A673 (cell line): Measurements from ENCODE around the gene MRC1. TPM values are rescaled to one million over a fixed set of nuclear protein-coding genes. Genes with fewer than 3 reads are reported as not detected.

Experiments
- BruUV-seq: library from RNA; stranded (reverse); fragments of 400-500 nt; replicated peaks from 2 replicates; lab custom pipeline; 2021; lab: Mats Ljungman, UMichigan
- CTCF ChIA-PET: fragments of 300-600 bp; sonication (Branson Sonifier 250); formaldehyde crosslinking; loops from one replicate; lab custom pipeline; 2022; ENCODE audit warnings: antibody characterized with exemption; lab: Charles Lee
- POLR2A ChIA-PET: fragments of 300-600 bp; sonication (Branson Sonifier 250); formaldehyde crosslinking; loops from one replicate; lab custom pipeline; 2022; ENCODE audit warnings: antibody characterized with exemption; ENCODE audit not compliant: low non-redundant PET; lab: Charles Lee
- DNase-seq: peaks from one replicate; pipeline ENCODE4 v3.0.0-alpha.2; 2015; ENCODE audit warnings: low spot score
- H3K27ac ChIP-seq: fragments of 200-600 bp; sonication (generic); 2 replicates; pipeline ENCODE4 v1.5.1; 2016; ENCODE audit warnings: mixed run types, low read depth, mild to moderate bottlenecking, mixed read lengths, antibody characterized with exemption, low read length; ENCODE audit not compliant: poor library complexity, severe bottlenecking
- H3K27me3 ChIP-seq: fragments of 200-600 bp; sonication (generic); replicated peaks from 2 replicates; pipeline ENCODE4 v1.6.1; 2017; ENCODE audit warnings: mixed run types, low read depth, mild to moderate bottlenecking, mixed read lengths, antibody characterized with exemption, low read length; ENCODE audit not compliant: insufficient read depth, poor library complexity
- H3K36me3 ChIP-seq: fragments of 200-600 bp; sonication (generic); 2 replicates; pipeline ENCODE4 v1.6.1; 2016; ENCODE audit warnings: mixed run types, mild to moderate bottlenecking, mixed read lengths, antibody characterized with exemption, low read length; ENCODE audit not compliant: insufficient read depth, poor library complexity, severe bottlenecking
- H3K4me1 ChIP-seq: fragments of 200-600 bp; sonication (generic); 2 replicates; pipeline ENCODE4 v1.6.1; 2017; ENCODE audit warnings: mixed run types, mild to moderate bottlenecking, mixed read lengths, antibody characterized with exemption, low read length; ENCODE audit not compliant: insufficient read depth, poor library complexity, severe bottlenecking
- H3K4me3 ChIP-seq: fragments of 200-600 bp; sonication (generic); 2 replicates; pipeline ENCODE4 v1.5.1; 2016; ENCODE audit warnings: low read depth, mixed run types, mild to moderate bottlenecking, mixed read lengths, low read length; ENCODE audit not compliant: poor library complexity, severe bottlenecking
- H3K9me3 ChIP-seq: fragments of 200-600 bp; sonication (generic); 2 replicates; pipeline ENCODE4 v1.6.1; 2016; ENCODE audit warnings: mixed run types, low read depth, mild to moderate bottlenecking, mixed read lengths, antibody characterized with exemption, low read length; ENCODE audit not compliant: poor library complexity, severe bottlenecking
- EZH2 ChIP-seq: fragments of 200-600 bp; sonication (generic); IDR thresholded peaks from 2 replicates; pipeline ENCODE4 v1.6.1; 2017; ENCODE audit warnings: borderline replicate concordance, low read depth, mild to moderate bottlenecking, mixed read lengths, antibody characterized with exemption, low read length; ENCODE audit not compliant: poor library complexity, severe bottlenecking
- intact Hi-C: fragments of 100-400 bp; cut with micrococcal nuclease; formaldehyde crosslinking; loops from one replicate; pipeline ENCODE4 v1.10.0; 2022; ENCODE audit not compliant: unreplicated experiment
- total RNA-seq: library from RNA; stranded (reverse); gene quantifications from 2 replicates; pipeline ENCODE4 v1.2.3, GENCODE V29; 2021
- TF ChIP-seq, protein P1 (sequence below): fragments of 300-800, 200-600 bp; sonication (generic); conservative IDR thresholded peaks from 2 replicates; pipeline ENCODE4 v1.5.1; 2017; ENCODE audit warnings: low read depth, mild to moderate bottlenecking, antibody characterized with exemption, low read length, moderate library complexity, mixed read lengths

The MRC1 gene
- total RNA-seq, 1 experiment from 2014 or later, result 0.15 TPM

GRCh38 chr10:17861760-17862159, 52.6 kb downstream of the MRC1 start:
- no peaks in the 10 kb centered on the region for H3K27me3 ChIP-seq
- TF ChIP-seq, protein P1, sequence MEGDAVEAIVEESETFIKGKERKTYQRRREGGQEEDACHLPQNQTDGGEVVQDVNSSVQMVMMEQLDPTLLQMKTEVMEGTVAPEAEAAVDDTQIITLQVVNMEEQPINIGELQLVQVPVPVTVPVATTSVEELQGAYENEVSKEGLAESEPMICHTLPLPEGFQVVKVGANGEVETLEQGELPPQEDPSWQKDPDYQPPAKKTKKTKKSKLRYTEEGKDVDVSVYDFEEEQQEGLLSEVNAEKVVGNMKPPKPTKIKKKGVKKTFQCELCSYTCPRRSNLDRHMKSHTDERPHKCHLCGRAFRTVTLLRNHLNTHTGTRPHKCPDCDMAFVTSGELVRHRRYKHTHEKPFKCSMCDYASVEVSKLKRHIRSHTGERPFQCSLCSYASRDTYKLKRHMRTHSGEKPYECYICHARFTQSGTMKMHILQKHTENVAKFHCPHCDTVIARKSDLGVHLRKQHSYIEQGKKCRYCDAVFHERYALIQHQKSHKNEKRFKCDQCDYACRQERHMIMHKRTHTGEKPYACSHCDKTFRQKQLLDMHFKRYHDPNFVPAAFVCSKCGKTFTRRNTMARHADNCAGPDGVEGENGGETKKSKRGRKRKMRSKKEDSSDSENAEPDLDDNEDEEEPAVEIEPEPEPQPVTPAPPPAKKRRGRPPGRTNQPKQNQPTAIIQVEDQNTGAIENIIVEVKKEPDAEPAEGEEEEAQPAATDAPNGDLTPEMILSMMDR, result no peak
- TF ChIP-seq EZH2, result no peak
- intact Hi-C loops, result no loop called here
- ChIA-PET POLR2A (no interaction called here), CTCF (no interaction called here)
- no TSS peak for BruUV-seq
- no peaks in the 10 kb centered on the region for H3K36me3 ChIP-seq
- DNase-seq, result no peak
- H3K4me1 ChIP-seq, result no peaks in the 10 kb centered on the region
- H3K27ac ChIP-seq, result no peak overlapping the region
- H3K9me3 ChIP-seq, result no peaks in the 10 kb centered on the region
- H3K4me3 ChIP-seq, result no peak overlapping the region

DNA sequence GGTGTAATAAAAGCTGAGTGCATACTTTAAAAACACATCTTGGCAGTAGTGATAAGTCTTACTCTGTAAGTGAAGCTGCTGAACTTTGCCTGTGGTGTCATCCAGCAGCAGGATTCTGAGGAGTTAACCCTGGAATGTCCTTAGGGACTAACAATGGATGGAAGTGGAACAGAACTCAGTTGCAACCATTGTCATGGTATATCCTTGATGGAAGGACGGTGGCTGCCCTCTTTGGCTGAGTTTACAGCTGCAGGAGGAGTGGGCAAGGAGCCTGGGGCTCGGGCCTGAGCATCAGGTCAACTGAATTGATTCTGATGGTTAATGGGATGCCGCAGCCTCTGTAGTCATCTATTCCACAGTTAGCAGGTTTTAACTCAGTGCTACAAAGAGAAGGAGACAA, 56.2 kb downstream of the MRC1 start:
- BruUV-seq, result no TSS peak
- Histone ChIP-seq H3K4me1 (no peaks in the 10 kb centered on the region), H3K27ac (no peak overlapping the region), H3K27me3 (no peaks in the 10 kb centered on the region), H3K4me3 (no peak overlapping the region), H3K36me3 (no peaks in the 10 kb centered on the region), H3K9me3 (no peaks in the 10 kb centered on the region)
- CTCF ChIA-PET, result no interaction called here
- no peak for TF ChIP-seq EZH2
- TF ChIP-seq, protein P1, result no peak
- intact Hi-C loops, result no loop called here
- POLR2A ChIA-PET, result no interaction called here
- DNase-seq, result no peak

GRCh38 chr10:17866346-17866745, 57.2 kb downstream of the MRC1 start:
- H3K27ac ChIP-seq, result no peak overlapping the region
- no TSS peak for BruUV-seq
- DNase-seq, result no peak
- TF ChIP-seq, protein P1, result no peak
- no peak for TF ChIP-seq EZH2
- H3K36me3 ChIP-seq, result no peaks in the 10 kb centered on the region
- ChIA-PET CTCF (no interaction called here), POLR2A (no interaction called here)
- no peaks in the 10 kb centered on the region for H3K27me3 ChIP-seq
- H3K4me3 ChIP-seq, result no peak overlapping the region
- intact Hi-C loops, result no loop called here
- no peaks in the 10 kb centered on the region for H3K9me3 ChIP-seq
- H3K4me1 ChIP-seq, result no peaks in the 10 kb centered on the region
